ENCODE results near the gene LRCOL1. TPM values are rescaled to one million over a fixed set of nuclear protein-coding genes. Genes with fewer than 3 reads are reported as not detected.

The LRCOL1 gene
- total RNA-seq, 1 experiment from 2014 or later: 0.24 TPM

- TF ChIP-seq, protein P1, sequence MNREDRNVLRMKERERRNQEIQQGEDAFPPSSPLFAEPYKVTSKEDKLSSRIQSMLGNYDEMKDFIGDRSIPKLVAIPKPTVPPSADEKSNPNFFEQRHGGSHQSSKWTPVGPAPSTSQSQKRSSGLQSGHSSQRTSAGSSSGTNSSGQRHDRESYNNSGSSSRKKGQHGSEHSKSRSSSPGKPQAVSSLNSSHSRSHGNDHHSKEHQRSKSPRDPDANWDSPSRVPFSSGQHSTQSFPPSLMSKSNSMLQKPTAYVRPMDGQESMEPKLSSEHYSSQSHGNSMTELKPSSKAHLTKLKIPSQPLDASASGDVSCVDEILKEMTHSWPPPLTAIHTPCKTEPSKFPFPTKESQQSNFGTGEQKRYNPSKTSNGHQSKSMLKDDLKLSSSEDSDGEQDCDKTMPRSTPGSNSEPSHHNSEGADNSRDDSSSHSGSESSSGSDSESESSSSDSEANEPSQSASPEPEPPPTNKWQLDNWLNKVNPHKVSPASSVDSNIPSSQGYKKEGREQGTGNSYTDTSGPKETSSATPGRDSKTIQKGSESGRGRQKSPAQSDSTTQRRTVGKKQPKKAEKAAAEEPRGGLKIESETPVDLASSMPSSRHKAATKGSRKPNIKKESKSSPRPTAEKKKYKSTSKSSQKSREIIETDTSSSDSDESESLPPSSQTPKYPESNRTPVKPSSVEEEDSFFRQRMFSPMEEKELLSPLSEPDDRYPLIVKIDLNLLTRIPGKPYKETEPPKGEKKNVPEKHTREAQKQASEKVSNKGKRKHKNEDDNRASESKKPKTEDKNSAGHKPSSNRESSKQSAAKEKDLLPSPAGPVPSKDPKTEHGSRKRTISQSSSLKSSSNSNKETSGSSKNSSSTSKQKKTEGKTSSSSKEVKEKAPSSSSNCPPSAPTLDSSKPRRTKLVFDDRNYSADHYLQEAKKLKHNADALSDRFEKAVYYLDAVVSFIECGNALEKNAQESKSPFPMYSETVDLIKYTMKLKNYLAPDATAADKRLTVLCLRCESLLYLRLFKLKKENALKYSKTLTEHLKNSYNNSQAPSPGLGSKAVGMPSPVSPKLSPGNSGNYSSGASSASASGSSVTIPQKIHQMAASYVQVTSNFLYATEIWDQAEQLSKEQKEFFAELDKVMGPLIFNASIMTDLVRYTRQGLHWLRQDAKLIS (CRISPR knock-in tag; IDR thresholded peaks at IDR 0.05; ENCODE audit: borderline replicate concordance): no peak
- no peak for TF ChIP-seq RORB (CRISPR knock-in tag; IDR thresholded peaks at IDR 0.05)
- no peak for TF ChIP-seq IRF1 (CRISPR knock-in tag; IDR thresholded peaks at IDR 0.05)
- no peak for TF ChIP-seq ZNF219 (CRISPR knock-in tag; IDR thresholded peaks at IDR 0.05; ENCODE audit: borderline replicate concordance)
- no peak for TF ChIP-seq ZNF281 (CRISPR knock-in tag; IDR thresholded peaks at IDR 0.05)
- TF ChIP-seq ZNF671 (CRISPR knock-in tag; IDR thresholded peaks at IDR 0.05): no peak
- TF ChIP-seq, protein P2, sequence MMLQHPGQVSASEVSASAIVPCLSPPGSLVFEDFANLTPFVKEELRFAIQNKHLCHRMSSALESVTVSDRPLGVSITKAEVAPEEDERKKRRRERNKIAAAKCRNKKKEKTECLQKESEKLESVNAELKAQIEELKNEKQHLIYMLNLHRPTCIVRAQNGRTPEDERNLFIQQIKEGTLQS (CRISPR knock-in tag; conservative IDR thresholded peaks at IDR 0.05): no peak
- no peak for TF ChIP-seq TP53 (CRISPR knock-in tag; IDR thresholded peaks at IDR 0.05)
- TF ChIP-seq, protein P3, sequence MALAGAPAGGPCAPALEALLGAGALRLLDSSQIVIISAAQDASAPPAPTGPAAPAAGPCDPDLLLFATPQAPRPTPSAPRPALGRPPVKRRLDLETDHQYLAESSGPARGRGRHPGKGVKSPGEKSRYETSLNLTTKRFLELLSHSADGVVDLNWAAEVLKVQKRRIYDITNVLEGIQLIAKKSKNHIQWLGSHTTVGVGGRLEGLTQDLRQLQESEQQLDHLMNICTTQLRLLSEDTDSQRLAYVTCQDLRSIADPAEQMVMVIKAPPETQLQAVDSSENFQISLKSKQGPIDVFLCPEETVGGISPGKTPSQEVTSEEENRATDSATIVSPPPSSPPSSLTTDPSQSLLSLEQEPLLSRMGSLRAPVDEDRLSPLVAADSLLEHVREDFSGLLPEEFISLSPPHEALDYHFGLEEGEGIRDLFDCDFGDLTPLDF (CRISPR knock-in tag; IDR thresholded peaks at IDR 0.05): no peak
- no peak for TF ChIP-seq CREM (CRISPR knock-in tag; IDR thresholded peaks at IDR 0.05)
- TF ChIP-seq, protein P4, sequence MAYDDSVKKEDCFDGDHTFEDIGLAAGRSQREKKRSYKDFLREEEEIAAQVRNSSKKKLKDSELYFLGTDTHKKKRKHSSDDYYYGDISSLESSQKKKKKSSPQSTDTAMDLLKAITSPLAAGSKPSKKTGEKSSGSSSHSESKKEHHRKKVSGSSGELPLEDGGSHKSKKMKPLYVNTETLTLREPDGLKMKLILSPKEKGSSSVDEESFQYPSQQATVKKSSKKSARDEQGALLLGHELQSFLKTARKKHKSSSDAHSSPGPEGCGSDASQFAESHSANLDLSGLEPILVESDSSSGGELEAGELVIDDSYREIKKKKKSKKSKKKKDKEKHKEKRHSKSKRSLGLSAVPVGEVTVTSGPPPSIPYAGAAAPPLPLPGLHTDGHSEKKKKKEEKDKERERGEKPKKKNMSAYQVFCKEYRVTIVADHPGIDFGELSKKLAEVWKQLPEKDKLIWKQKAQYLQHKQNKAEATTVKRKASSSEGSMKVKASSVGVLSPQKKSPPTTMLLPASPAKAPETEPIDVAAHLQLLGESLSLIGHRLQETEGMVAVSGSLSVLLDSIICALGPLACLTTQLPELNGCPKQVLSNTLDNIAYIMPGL (CRISPR knock-in tag; IDR thresholded peaks at IDR 0.05): no peak
- TF ChIP-seq AR (CRISPR knock-in tag; IDR thresholded peaks at IDR 0.05): no peak
- TF ChIP-seq ZNF416 (CRISPR knock-in tag; IDR thresholded peaks at IDR 0.05): no peak
These were observed 19.1 kb downstream of the LRCOL1 start (continued) for GRCh38 chr12:132591107-132591935.
